ENCODE results near the gene TGFBRAP1. TPM values are rescaled to one million over a fixed set of nuclear protein-coding genes. Genes with fewer than 3 reads are reported as not detected.

Gene TGFBRAP1
- total and polyA plus RNA-seq, 9 of the 15 experiments (the other 6 are each of a cell fraction or from before 2014, with no cell fraction given), result 3.7 to 18.0 (median 11.0) TPM

DNA sequence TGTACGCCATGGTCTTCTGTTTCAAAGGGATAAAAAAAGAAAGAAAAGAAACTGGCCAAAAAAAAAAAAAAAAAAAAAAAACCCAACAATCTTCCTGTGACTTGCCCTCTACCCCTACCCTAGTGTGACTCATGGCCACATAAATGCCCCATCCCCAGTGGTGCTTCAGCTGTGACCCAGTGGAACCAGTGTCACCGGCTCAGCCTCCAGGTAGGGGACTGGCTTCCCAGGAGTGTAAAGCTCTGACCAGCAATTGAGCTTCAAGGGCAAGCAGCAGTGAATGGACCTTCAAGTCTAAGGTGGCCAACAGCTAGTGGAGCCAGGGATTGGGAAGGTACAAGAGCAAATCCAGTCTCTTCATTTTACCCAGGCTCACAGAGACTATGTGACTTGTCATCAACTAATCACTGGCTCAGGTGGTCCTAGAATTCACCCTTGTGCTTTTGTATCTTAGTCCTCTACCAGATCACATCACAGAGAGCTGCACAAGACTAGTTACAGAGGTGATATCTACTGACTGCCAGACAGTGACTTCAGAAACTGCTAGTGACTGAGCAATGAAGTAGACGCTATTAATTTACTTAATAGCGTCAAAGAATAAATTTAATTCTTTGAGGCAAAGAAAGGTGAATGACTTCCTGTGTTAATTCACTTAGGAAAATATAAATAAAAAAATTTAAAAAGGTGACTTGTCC is 1.3 kb upstream of the TGFBRAP1 start (continued):
- TF ChIP-seq NR2C2 (CRISPR knock-in tag; IDR thresholded peaks at IDR 0.05) (no peak), NR2C2 (tag; IDR thresholded peaks at IDR 0.05) (no peak), THRAP3 (IDR thresholded peaks at IDR 0.05; ENCODE audit: borderline replicate concordance) (no peak), WHSC1 (IDR thresholded peaks at IDR 0.05; ENCODE audit: low read length) (no peak), CBX1 (IDR thresholded peaks at IDR 0.05; ENCODE audit: low read depth) (no peak), ZNF212 (CRISPR knock-in tag; IDR thresholded peaks at IDR 0.05) (no peak), NR2C1 (IDR thresholded peaks at IDR 0.05) (no peak), NR2C1 (tag; IDR thresholded peaks at IDR 0.05) (no peak), LEF1 (IDR thresholded peaks at IDR 0.05) (no peak), MCM3 (IDR thresholded peaks at IDR 0.05) (no peak), ZNF121 (CRISPR knock-in tag; conservative IDR thresholded peaks at IDR 0.05) (no peak), RBM39 (optimal IDR thresholded peaks at IDR 0.05; ENCODE audit: low read depth, low read length) (no peak), ZNF766 (CRISPR knock-in tag; conservative IDR thresholded peaks at IDR 0.05) (no peak), POLR3G (IDR thresholded peaks at IDR 0.05; ENCODE audit: extremely low read depth, insufficient read length, insufficient replicate concordance) (no peak), HNRNPK (IDR thresholded peaks at IDR 0.05; ENCODE audit: low read depth, low read length, poor library complexity, severe bottlenecking) (no peak), ZNF589 (CRISPR knock-in tag; IDR thresholded peaks at IDR 0.05; ENCODE audit: low read depth) (no peak), NCOA2 (IDR thresholded peaks at IDR 0.05; ENCODE audit: partially characterized antibody in 2 of 2) (no peak), POLR2AphosphoS5 (IDR thresholded peaks at IDR 0.05; ENCODE audit: control insufficient read depth, insufficient read depth, low read depth, low read length) (no peak), ELF4 (CRISPR knock-in tag; IDR thresholded peaks at IDR 0.05) (no peak)
- TF ChIP-seq, protein P1, sequence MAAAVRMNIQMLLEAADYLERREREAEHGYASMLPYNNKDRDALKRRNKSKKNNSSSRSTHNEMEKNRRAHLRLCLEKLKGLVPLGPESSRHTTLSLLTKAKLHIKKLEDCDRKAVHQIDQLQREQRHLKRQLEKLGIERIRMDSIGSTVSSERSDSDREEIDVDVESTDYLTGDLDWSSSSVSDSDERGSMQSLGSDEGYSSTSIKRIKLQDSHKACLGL (CRISPR knock-in tag; IDR thresholded peaks at IDR 0.05; ENCODE audit: borderline replicate concordance, poor library complexity, severe bottlenecking), result no peak
- TF ChIP-seq, protein P2, sequence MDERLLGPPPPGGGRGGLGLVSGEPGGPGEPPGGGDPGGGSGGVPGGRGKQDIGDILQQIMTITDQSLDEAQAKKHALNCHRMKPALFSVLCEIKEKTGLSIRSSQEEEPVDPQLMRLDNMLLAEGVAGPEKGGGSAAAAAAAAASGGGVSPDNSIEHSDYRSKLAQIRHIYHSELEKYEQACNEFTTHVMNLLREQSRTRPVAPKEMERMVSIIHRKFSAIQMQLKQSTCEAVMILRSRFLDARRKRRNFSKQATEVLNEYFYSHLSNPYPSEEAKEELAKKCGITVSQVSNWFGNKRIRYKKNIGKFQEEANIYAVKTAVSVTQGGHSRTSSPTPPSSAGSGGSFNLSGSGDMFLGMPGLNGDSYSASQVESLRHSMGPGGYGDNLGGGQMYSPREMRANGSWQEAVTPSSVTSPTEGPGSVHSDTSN (CRISPR knock-in tag; IDR thresholded peaks at IDR 0.05; ENCODE audit: low read depth), result no peak
- TF ChIP-seq, protein P2 (tag; conservative IDR thresholded peaks at IDR 0.05; ENCODE audit: low read depth), result no peak
- TF ChIP-seq, protein P3, sequence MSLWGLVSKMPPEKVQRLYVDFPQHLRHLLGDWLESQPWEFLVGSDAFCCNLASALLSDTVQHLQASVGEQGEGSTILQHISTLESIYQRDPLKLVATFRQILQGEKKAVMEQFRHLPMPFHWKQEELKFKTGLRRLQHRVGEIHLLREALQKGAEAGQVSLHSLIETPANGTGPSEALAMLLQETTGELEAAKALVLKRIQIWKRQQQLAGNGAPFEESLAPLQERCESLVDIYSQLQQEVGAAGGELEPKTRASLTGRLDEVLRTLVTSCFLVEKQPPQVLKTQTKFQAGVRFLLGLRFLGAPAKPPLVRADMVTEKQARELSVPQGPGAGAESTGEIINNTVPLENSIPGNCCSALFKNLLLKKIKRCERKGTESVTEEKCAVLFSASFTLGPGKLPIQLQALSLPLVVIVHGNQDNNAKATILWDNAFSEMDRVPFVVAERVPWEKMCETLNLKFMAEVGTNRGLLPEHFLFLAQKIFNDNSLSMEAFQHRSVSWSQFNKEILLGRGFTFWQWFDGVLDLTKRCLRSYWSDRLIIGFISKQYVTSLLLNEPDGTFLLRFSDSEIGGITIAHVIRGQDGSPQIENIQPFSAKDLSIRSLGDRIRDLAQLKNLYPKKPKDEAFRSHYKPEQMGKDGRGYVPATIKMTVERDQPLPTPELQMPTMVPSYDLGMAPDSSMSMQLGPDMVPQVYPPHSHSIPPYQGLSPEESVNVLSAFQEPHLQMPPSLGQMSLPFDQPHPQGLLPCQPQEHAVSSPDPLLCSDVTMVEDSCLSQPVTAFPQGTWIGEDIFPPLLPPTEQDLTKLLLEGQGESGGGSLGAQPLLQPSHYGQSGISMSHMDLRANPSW (CRISPR knock-in tag; IDR thresholded peaks at IDR 0.05), result no peak
- TF ChIP-seq, protein P4, sequence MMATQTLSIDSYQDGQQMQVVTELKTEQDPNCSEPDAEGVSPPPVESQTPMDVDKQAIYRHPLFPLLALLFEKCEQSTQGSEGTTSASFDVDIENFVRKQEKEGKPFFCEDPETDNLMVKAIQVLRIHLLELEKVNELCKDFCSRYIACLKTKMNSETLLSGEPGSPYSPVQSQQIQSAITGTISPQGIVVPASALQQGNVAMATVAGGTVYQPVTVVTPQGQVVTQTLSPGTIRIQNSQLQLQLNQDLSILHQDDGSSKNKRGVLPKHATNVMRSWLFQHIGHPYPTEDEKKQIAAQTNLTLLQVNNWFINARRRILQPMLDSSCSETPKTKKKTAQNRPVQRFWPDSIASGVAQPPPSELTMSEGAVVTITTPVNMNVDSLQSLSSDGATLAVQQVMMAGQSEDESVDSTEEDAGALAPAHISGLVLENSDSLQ (IDR thresholded peaks at IDR 0.05), result no peak
